Retinal pigment epithelial cell (primary cell): ENCODE data around the gene PARK7.
"Not testable (repeated sequence)": the region's sequence is repeated elsewhere in the genome, so short reads cannot be mapped to it uniquely, and the experiment has no call there.

Experiments
- DNase-seq: peaks from one replicate; pipeline ENCODE4 v3.0.0-alpha.2; 2010; ENCODE audit warnings: low read depth
- H3K4me3 ChIP-seq: 2 replicates; pipeline ENCODE4 v1.5.1; 2011; ENCODE audit warnings: mild to moderate bottlenecking, low read length, control low read depth, moderate library complexity
- TF ChIP-seq, protein P1 (sequence below): conservative IDR thresholded peaks from 2 replicates; pipeline ENCODE4 v1.5.1; 2011; ENCODE audit warnings: low read depth, low read length, control low read depth, inconsistent platforms

PARK7 gene

DNA sequence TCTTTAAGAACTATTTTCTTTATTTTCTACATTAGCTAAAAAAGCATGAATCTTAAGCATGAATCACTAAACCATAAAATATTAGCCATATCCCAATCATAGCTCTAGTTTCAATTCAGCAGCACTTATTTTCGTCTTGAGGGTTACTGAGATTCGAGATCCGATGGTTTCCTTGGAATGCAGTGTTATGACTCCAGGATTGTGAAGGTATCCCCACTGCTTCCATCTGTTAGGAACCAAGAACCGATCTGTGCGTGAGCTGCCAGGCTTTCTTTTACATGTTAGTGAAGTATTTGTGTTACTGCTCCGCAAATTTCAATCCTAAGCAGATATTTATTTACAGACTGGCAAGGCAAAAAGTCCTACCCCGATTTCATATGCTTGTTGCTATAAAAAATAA, 39.7 kb upstream of the PARK7 start:
- TF ChIP-seq, protein P1, sequence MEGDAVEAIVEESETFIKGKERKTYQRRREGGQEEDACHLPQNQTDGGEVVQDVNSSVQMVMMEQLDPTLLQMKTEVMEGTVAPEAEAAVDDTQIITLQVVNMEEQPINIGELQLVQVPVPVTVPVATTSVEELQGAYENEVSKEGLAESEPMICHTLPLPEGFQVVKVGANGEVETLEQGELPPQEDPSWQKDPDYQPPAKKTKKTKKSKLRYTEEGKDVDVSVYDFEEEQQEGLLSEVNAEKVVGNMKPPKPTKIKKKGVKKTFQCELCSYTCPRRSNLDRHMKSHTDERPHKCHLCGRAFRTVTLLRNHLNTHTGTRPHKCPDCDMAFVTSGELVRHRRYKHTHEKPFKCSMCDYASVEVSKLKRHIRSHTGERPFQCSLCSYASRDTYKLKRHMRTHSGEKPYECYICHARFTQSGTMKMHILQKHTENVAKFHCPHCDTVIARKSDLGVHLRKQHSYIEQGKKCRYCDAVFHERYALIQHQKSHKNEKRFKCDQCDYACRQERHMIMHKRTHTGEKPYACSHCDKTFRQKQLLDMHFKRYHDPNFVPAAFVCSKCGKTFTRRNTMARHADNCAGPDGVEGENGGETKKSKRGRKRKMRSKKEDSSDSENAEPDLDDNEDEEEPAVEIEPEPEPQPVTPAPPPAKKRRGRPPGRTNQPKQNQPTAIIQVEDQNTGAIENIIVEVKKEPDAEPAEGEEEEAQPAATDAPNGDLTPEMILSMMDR: no peak

DNA sequence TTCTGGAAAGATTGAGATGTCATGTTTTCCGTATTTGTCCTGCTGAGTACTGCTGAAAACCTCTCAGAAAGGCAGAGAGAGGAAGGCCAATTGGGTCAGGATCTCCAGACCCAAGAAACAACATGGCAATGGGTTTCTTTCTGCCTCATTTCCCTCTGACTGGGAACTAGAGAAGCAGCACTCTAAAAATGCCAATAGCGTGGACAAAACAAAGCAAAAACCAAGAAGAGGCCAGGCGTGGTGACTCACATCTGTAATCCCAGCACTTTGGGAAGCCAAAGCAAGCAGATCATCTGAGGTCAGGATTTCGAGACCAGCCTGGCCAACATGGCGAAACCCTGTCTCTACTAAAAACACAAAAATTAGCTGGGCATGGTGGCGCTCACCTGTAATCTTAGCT, 39.2 kb upstream of the PARK7 start:
- TF ChIP-seq, protein P1: no peak
- no peak for DNase-seq
- no peak overlapping the region for H3K4me3 ChIP-seq

More for the DNA sequence above, 39.7 kb upstream of the PARK7 start:
- H3K4me3 ChIP-seq: no peak overlapping the region
- DNase-seq: no peak

DNA sequence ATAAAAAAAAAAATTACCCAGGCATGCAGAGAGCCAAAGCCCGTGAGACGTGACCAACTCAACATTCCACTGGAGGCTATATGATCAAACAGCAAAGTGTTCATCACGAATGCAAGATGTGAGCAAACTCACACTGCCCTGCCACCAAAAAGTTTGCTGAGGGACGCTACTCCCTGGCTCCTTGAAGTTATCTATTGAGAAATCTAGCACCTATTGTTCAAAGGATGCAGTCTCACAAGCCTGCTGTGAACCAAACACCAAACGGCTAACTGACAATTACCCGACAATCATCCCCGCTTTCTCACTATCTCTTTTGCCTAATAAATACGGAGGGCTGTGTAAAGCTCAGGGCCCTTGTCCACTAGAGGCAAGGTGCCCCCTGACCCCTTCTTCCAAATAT, 34.5 kb upstream of the PARK7 start:
- not testable (repeated sequence) for DNase-seq, H3K4me3 ChIP-seq

GRCh38 chr1:7928247-7928646, 33.3 kb upstream of the PARK7 start:
- TF ChIP-seq, protein P1: no peak

DNA sequence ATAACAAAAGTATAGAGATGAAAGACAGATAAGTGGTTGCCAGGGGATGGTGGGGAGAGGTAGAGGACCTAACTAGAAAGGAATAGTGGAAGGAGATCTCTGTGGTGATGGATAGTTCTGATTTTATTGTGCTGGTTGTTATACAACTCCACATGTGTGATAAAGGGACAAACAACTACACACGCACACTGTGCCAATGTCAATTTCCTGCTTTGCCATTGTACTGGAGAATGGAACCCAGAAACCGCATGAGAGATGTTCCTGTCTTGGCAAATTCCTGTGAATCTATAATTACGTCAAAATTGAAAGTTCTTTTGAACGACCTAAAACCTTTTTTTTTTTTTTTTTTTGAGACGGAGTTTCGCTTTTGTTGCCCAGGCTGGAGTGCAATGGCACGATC, 31.9 kb upstream of the PARK7 start:
- no peak overlapping the region for H3K4me3 ChIP-seq
- TF ChIP-seq, protein P1: no peak
- no peak for DNase-seq

More at GRCh38 chr1:7928247-7928646, 33.3 kb upstream of the PARK7 start:
- H3K4me3 ChIP-seq: no peak overlapping the region
- no peak for DNase-seq

GRCh38 chr1:7930645-7931445, 30.7 kb upstream of the PARK7 start:
- TF ChIP-seq, protein P1: no peak
- no peak for DNase-seq
- H3K4me3 ChIP-seq: no peak overlapping the region

- H3K4me3 ChIP-seq: no peak overlapping the region
- TF ChIP-seq, protein P1: no peak
- no peak for DNase-seq
These were observed 30.1 kb upstream of the PARK7 start for GRCh38 chr1:7931446-7931812.
